Caco-2 (cell line): ENCODE results near the gene RASAL3. TPM values are rescaled to one million over a fixed set of nuclear protein-coding genes. Genes with fewer than 3 reads are reported as not detected.

Source experiments
- BruUV-seq: library from RNA; stranded (reverse); fragments of 400-500 nt; replicated peaks from 2 replicates; lab custom pipeline; 2021; lab: Mats Ljungman, UMichigan
- CTCF ChIA-PET: fragments of 300-600 bp; sonication (Branson Sonifier 250); formaldehyde crosslinking; loops from one replicate; lab custom pipeline; 2022; ENCODE audit warnings: antibody characterized with exemption; lab: Charles Lee
- POLR2A ChIA-PET: fragments of 300-600 bp; sonication (Branson Sonifier 250); formaldehyde crosslinking; loops from one replicate; lab custom pipeline; 2022; ENCODE audit warnings: antibody characterized with exemption; lab: Charles Lee
- DNase-seq, 2 experiments: peaks; one replicate each; pipeline versions ENCODE4 v3.0.0 to v3.0.0-alpha.2; 2020 to 2022
- H3K27me3 ChIP-seq: replicated peaks from 2 replicates; pipeline ENCODE4 v1.6.0; 2011; ENCODE audit warnings: low read length; ENCODE audit not compliant: control insufficient read depth, insufficient read depth
- H3K36me3 ChIP-seq: 2 replicates; pipeline ENCODE4 v1.5.1; 2011; ENCODE audit warnings: low read length; ENCODE audit not compliant: control insufficient read depth, insufficient read depth
- H3K4me1 ChIP-seq: fragments of 250-450 bp; sonication (Bioruptor Pico); 2 replicates; pipeline ENCODE4 v1.5.1; 2020; ENCODE audit warnings: mild to moderate bottlenecking
- H3K4me3 ChIP-seq: 2 replicates; pipeline ENCODE4 v1.5.1; 2011; ENCODE audit warnings: low read depth, mild to moderate bottlenecking, control low read depth, low read length
- H3K9me3 ChIP-seq: fragments of 250-450 bp; sonication (Bioruptor Pico); 2 replicates; pipeline ENCODE4 v1.5.1; 2020; ENCODE audit warnings: mild to moderate bottlenecking, moderate library complexity
- H3K27ac Mint-ChIP-seq: one replicate; pipeline ENCODE4 v1.8.0; 2022; ENCODE audit warnings: mixed read lengths; ENCODE audit not compliant: unreplicated experiment
- H3K27me3 Mint-ChIP-seq: one replicate; pipeline ENCODE4 v1.8.0; 2022; ENCODE audit warnings: mixed read lengths; ENCODE audit not compliant: insufficient read depth, unreplicated experiment
- H3K36me3 Mint-ChIP-seq: one replicate; pipeline ENCODE4 v1.8.0; 2022; ENCODE audit warnings: mild to moderate bottlenecking, mixed read lengths; ENCODE audit not compliant: insufficient read depth, unreplicated experiment
- H3K4me1 Mint-ChIP-seq: one replicate; pipeline ENCODE4 v1.8.0; 2022; ENCODE audit warnings: low read depth, mixed read lengths; ENCODE audit not compliant: unreplicated experiment
- H3K4me3 Mint-ChIP-seq: one replicate; pipeline ENCODE4 v1.8.0; 2022; ENCODE audit warnings: mild to moderate bottlenecking, moderate library complexity, mixed read lengths; ENCODE audit not compliant: unreplicated experiment
- H3K9me3 Mint-ChIP-seq: one replicate; pipeline ENCODE4 v1.8.0; 2022; ENCODE audit warnings: mixed read lengths; ENCODE audit not compliant: unreplicated experiment
- CTCF ChIP-seq, 2 experiments: fragments of 200-600 bp in 1 of 2; IDR thresholded peaks; 1 replicate in 1 of 2; 2 replicates in 1 of 2; pipeline versions ENCODE4 v1.5.1 to v1.8.0; 2011 to 2022; ENCODE audit warnings: antibody characterized with exemption in 1 of 2, control low read depth in 1 of 2, inconsistent platforms in 1 of 2, low read depth in 1 of 2, low read length in 1 of 2, mild to moderate bottlenecking in 1 of 2, moderate library complexity in 1 of 2; ENCODE audit not compliant: insufficient read depth in 1 of 2, severe bottlenecking in 1 of 2, unreplicated experiment in 1 of 2
- intact Hi-C: fragments of 100-400 bp; cut with micrococcal nuclease; formaldehyde crosslinking; loops from one replicate; pipeline ENCODE4 v1.10.0; 2022; ENCODE audit not compliant: unreplicated experiment
- total RNA-seq: library from RNA; stranded (reverse); gene quantifications from 2 replicates; pipeline ENCODE4 v1.2.3, GENCODE V29; 2022

RASAL3 gene
- total RNA-seq, 1 experiment from 2014 or later, result not detected

GRCh38 chr19:15439821-15440641, 24.3 kb downstream of the RASAL3 start:
- no peak overlapping the region for H3K4me3 ChIP-seq
- Mint-ChIP-seq H3K4me3 (no peak overlapping the region), H3K9me3 (no peaks in the 10 kb centered on the region), H3K36me3 (no peaks in the 10 kb centered on the region), H3K27ac (no peak overlapping the region), H3K4me1 (no peaks in the 10 kb centered on the region), H3K27me3 (no peaks in the 10 kb centered on the region)
- intact Hi-C loops, result no loop called here
- no peaks in the 10 kb centered on the region for H3K9me3 ChIP-seq
- H3K4me1 ChIP-seq, result peaks cover 19% of the 10 kb centered on the region
- ChIA-PET POLR2A (interaction anchor here (0.5 to 0.6 kb wide), 3 partner anchors 107 to 1236 kb away, joined by 3 to 6 read pairs (median 3); no protein-coding TSS in a partner anchor), CTCF (no interaction called here)
- no peaks in the 10 kb centered on the region for H3K27me3 ChIP-seq
- BruUV-seq, result no TSS peak
- no peak for DNase-seq
- no peaks in the 10 kb centered on the region for H3K36me3 ChIP-seq
- no peak for TF ChIP-seq CTCF (IDR thresholded peaks at IDR 0.05; ENCODE audit: insufficient read depth in 1 of 2, low read depth in 1 of 2, low read length in 1 of 2, severe bottlenecking in 1 of 2, unreplicated experiment in 1 of 2)

- Histone ChIP-seq H3K4me3 (no peak overlapping the region), H3K36me3 (no peaks in the 10 kb centered on the region), H3K4me1 (peaks cover 19% of the 10 kb centered on the region), H3K27me3 (no peaks in the 10 kb centered on the region), H3K9me3 (no peaks in the 10 kb centered on the region)
- BruUV-seq, result no TSS peak
- no peaks in the 10 kb centered on the region for H3K9me3 Mint-ChIP-seq
- no peaks in the 10 kb centered on the region for H3K4me1 Mint-ChIP-seq
- intact Hi-C loops, result no loop called here
- DNase-seq, result no peak
- H3K4me3 Mint-ChIP-seq, result no peak overlapping the region
- ChIA-PET POLR2A (interaction anchor here (0.6 kb wide), 2 partner anchors 107 to 274 kb away, joined by 3 to 6 read pairs; no protein-coding TSS in a partner anchor), CTCF (no interaction called here)
- no peak overlapping the region for H3K27ac Mint-ChIP-seq
- no peaks in the 10 kb centered on the region for H3K36me3 Mint-ChIP-seq
- TF ChIP-seq CTCF (IDR thresholded peaks at IDR 0.05; ENCODE audit: insufficient read depth in 1 of 2, low read depth in 1 of 2, low read length in 1 of 2, severe bottlenecking in 1 of 2, unreplicated experiment in 1 of 2), result no peak
- no peaks in the 10 kb centered on the region for H3K27me3 Mint-ChIP-seq
Measured at GRCh38 chr19:15439078-15439799, 25.1 kb downstream of the RASAL3 start.

- H3K4me3 Mint-ChIP-seq, result no peak overlapping the region
- H3K36me3 ChIP-seq, result no peaks in the 10 kb centered on the region
- H3K4me3 ChIP-seq, result no peak overlapping the region
- no peaks in the 10 kb centered on the region for H3K27me3 Mint-ChIP-seq
- no peaks in the 10 kb centered on the region for H3K36me3 Mint-ChIP-seq
- intact Hi-C loops, result loop anchor here (1.0 kb wide), 1 partner anchor 31 kb away; no protein-coding TSS in a partner anchor
- no peak for TF ChIP-seq CTCF (IDR thresholded peaks at IDR 0.05; ENCODE audit: insufficient read depth in 1 of 2, low read depth in 1 of 2, low read length in 1 of 2, severe bottlenecking in 1 of 2, unreplicated experiment in 1 of 2)
- H3K27me3 ChIP-seq, result no peaks in the 10 kb centered on the region
- peaks cover 1% of the 10 kb centered on the region for H3K4me1 Mint-ChIP-seq
- no TSS peak for BruUV-seq
- H3K9me3 ChIP-seq, result no peaks in the 10 kb centered on the region
- no peak overlapping the region for H3K27ac Mint-ChIP-seq
- ChIA-PET POLR2A (no interaction called here), CTCF (no interaction called here)
- H3K9me3 Mint-ChIP-seq, result no peaks in the 10 kb centered on the region
- H3K4me1 ChIP-seq, result peaks cover 19% of the 10 kb centered on the region
- DNase-seq, result no peak
Measured at GRCh38 chr19:15438577-15438976, 25.8 kb downstream of the RASAL3 start.
